Stimulated activated effector memory CD8-positive, alpha-beta T cell treated with anti-CD3 and anti-CD28 coated beads, Interleukin-12 subunit alpha, Interleukin-12 subunit beta, amount 100 ng/mL, for 72 hours (primary cell): ENCODE data around the gene SWAP70.

Source experiments
- ATAC-seq: fragments of 150-1000 bp; cut with Tn5 transposase; 2 replicates; pipeline ENCODE4 v1.10.0; 2021
- DNase-seq, 2 donors: peaks; one replicate each; pipeline ENCODE4 v3.0.0; 2021 to 2022; ENCODE audit warnings: low spot score in 2 of 2
- H3K27ac Mint-ChIP-seq: one replicate; pipeline ENCODE4 v1.8.0; 2022; ENCODE audit warnings: mild to moderate bottlenecking, mixed read lengths
- H3K36me3 Mint-ChIP-seq: one replicate; pipeline ENCODE4 v1.8.0; 2022; ENCODE audit warnings: mild to moderate bottlenecking, mixed read lengths
- H3K4me1 Mint-ChIP-seq: one replicate; pipeline ENCODE4 v1.8.0; 2022; ENCODE audit warnings: mixed read lengths
- H3K4me3 Mint-ChIP-seq: one replicate; pipeline ENCODE4 v1.8.0; 2022; ENCODE audit warnings: mild to moderate bottlenecking, mixed read lengths
- H3K9me3 Mint-ChIP-seq: one replicate; pipeline ENCODE4 v1.8.0; 2022; ENCODE audit warnings: mixed read lengths

The SWAP70 gene

GRCh38 chr11:9718147-9718546 is 54.3 kb downstream of the SWAP70 start:
- H3K27ac Mint-ChIP-seq = no peak overlapping the region
- H3K4me1 Mint-ChIP-seq = peaks cover 15% of the 10 kb centered on the region
- no peak for ATAC-seq
- no peak overlapping the region for H3K4me3 Mint-ChIP-seq
- no peaks in the 10 kb centered on the region for H3K9me3 Mint-ChIP-seq
- DNase-seq = no peak
- peaks cover 11% of the 10 kb centered on the region for H3K36me3 Mint-ChIP-seq

- ATAC-seq = no peak
- no peak for DNase-seq
- Mint-ChIP-seq H3K9me3 (no peaks in the 10 kb centered on the region), H3K27ac (no peak overlapping the region), H3K4me1 (peaks cover 15% of the 10 kb centered on the region), H3K36me3 (peaks cover 11% of the 10 kb centered on the region), H3K4me3 (no peak overlapping the region)
These were observed 55.9 kb downstream of the SWAP70 start for GRCh38 chr11:9719566-9720289.

- Mint-ChIP-seq H3K9me3 (no peaks in the 10 kb centered on the region), H3K4me1 (peaks cover 15% of the 10 kb centered on the region), H3K27ac (no peak overlapping the region), H3K4me3 (no peak overlapping the region), H3K36me3 (peaks cover 11% of the 10 kb centered on the region)
- DNase-seq (no peak), ATAC-seq (peak; percentile 26)
These were observed 56.4 kb downstream of the SWAP70 start for GRCh38 chr11:9720290-9720630.

DNA sequence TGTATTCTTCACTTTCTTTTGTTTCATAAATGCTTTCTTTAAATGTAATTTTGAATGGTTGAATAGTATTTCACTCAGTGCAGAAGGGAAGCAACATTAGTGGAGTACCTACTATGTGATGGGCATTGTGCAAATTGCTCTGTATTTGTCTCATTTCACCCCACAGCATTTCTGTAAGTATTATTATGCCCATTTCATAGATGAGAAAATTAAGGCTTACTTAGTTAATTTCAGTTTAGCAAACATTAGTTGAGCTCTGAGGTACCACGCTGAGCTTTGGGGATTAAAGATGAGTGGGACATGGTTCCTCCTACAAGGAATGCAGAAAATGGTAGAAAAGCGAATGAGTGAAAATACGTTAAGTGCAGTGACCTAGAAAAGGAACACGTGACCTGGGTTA is 58.1 kb downstream of the SWAP70 start:
- no peak overlapping the region for H3K27ac Mint-ChIP-seq
- no peaks in the 10 kb centered on the region for H3K9me3 Mint-ChIP-seq
- peaks cover 1% of the 10 kb centered on the region for H3K4me1 Mint-ChIP-seq
- H3K36me3 Mint-ChIP-seq = peaks cover 4% of the 10 kb centered on the region
- no peak overlapping the region for H3K4me3 Mint-ChIP-seq
- no peak for ATAC-seq
- no peak for DNase-seq

DNA sequence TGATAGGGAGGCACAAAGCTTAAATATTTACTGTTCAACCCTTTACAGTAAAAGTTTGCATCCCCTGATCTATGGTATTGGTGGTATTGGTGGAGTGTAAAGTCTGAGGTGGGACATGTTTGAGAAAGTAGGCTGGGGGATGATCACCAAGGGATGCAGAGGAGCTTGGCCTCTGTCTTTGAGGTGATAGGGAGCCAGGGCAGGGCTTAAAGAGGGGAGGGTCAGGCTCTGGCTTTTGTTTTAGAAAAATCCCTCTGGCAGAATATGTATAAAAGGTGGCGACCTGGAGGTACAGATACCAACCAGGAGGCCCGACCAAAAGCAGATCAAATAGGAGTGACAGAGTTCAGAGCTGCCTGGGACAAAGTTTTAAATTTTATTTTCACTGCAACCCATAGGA is 59.0 kb downstream of the SWAP70 start:
- DNase-seq = no peak
- Mint-ChIP-seq H3K36me3 (peaks cover 4% of the 10 kb centered on the region), H3K4me1 (no peaks in the 10 kb centered on the region), H3K4me3 (no peak overlapping the region), H3K9me3 (no peaks in the 10 kb centered on the region), H3K27ac (peak overlapping the region; percentile 26)
- no peak for ATAC-seq

DNA sequence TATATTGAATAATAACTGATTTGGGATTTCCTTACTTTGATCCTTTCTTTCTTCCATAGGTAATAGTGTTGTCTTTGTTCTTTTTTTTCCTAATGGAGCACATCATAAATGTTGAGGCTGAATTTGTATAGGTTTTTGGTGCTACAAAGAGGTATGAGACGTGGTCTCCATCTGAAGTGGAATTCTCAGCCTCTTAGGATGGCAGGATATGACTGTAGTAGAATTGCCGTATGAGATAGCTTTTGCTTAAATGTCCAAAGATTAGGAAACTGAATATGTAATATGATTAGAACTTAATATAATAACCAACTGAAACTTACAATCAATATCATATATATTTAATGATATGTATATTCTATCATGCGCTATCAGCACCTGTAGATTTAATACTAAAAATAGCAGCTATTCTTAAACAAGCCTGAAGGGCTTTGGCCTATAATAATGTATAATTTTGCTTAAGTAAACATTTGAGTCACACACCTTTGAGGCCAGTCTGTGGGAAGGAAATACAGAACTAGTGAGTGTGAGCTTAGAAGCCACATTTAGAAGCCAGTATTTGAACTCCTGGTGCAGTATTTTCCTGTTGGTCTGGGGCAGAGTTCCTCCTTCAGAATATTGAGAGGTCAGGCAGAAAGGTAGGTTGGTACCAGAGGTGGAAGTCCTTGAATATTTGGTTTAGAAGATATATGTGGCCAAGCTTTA is 62.6 kb downstream of the SWAP70 start:
- DNase-seq (no peak), ATAC-seq (no peak)
- Mint-ChIP-seq H3K9me3 (no peaks in the 10 kb centered on the region), H3K4me3 (no peak overlapping the region), H3K36me3 (no peaks in the 10 kb centered on the region), H3K4me1 (no peaks in the 10 kb centered on the region), H3K27ac (no peak overlapping the region)

DNA sequence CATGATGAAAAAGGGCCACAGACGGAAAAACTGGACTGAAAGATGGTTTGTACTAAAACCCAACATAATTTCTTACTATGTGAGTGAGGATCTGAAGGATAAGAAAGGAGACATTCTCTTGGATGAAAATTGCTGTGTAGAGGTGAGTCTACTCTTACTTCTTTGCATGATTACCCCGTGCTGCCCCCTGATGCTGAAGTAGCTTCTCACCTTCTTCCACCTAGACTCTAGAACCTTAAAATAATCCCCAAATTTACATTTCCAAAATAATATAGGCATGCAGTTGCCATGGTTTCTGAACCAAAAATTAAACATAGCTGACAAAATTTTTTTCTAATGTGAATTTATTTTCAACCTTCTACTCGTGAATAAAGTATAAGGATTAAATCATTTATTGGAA is 64.2 kb downstream of the SWAP70 start:
- no peak for DNase-seq
- Mint-ChIP-seq H3K9me3 (no peaks in the 10 kb centered on the region), H3K4me3 (no peak overlapping the region), H3K36me3 (no peaks in the 10 kb centered on the region), H3K27ac (no peak overlapping the region), H3K4me1 (no peaks in the 10 kb centered on the region)
- no peak for ATAC-seq

GRCh38 chr11:9731256-9731655 is 67.4 kb downstream of the SWAP70 start:
- H3K36me3 Mint-ChIP-seq = peaks cover 6% of the 10 kb centered on the region
- no peak overlapping the region for H3K27ac Mint-ChIP-seq
- no peaks in the 10 kb centered on the region for H3K4me1 Mint-ChIP-seq
- no peak overlapping the region for H3K4me3 Mint-ChIP-seq
- no peaks in the 10 kb centered on the region for H3K9me3 Mint-ChIP-seq
- no peak for ATAC-seq
- DNase-seq = no peak

DNA sequence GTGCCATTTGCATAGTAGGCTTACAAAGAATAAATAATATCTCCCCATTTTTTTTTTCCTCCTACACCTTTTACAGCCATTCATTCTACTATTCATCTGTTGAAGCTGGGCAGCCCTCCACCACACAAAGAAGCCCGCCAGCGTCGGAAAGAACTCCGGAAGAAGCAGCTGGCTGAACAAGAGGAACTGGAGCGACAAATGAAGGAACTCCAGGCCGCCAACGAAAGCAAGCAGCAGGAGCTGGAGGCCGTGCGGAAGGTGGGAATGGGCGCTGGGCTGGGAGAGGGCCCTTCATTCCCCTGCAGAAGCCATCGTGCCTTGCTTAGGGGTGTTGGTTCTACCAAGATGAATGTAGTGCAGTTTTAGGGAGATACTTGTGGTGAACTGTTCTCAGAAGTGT is 68.6 kb downstream of the SWAP70 start:
- H3K27ac Mint-ChIP-seq = no peak overlapping the region
- ATAC-seq (no peak), DNase-seq (no peak)
- peaks cover 6% of the 10 kb centered on the region for H3K9me3 Mint-ChIP-seq
- peaks cover 6% of the 10 kb centered on the region for H3K36me3 Mint-ChIP-seq
- H3K4me1 Mint-ChIP-seq = no peaks in the 10 kb centered on the region
- no peak overlapping the region for H3K4me3 Mint-ChIP-seq

- peaks cover 8% of the 10 kb centered on the region for H3K36me3 Mint-ChIP-seq
- DNase-seq (no peak), ATAC-seq (no peak)
- H3K27ac Mint-ChIP-seq = no peak overlapping the region
- H3K4me3 Mint-ChIP-seq = no peak overlapping the region
- peaks cover 6% of the 10 kb centered on the region for H3K9me3 Mint-ChIP-seq
- H3K4me1 Mint-ChIP-seq = no peaks in the 10 kb centered on the region
These were observed 69.3 kb downstream of the SWAP70 start for GRCh38 chr11:9733212-9733611.

GRCh38 chr11:9735236-9735635 is 71.4 kb downstream of the SWAP70 start:
- no peak overlapping the region for H3K4me3 Mint-ChIP-seq
- H3K36me3 Mint-ChIP-seq = peaks cover 21% of the 10 kb centered on the region
- DNase-seq (no peak), ATAC-seq (no peak)
- H3K9me3 Mint-ChIP-seq = peaks cover 6% of the 10 kb centered on the region
- no peak overlapping the region for H3K27ac Mint-ChIP-seq
- H3K4me1 Mint-ChIP-seq = no peaks in the 10 kb centered on the region

DNA sequence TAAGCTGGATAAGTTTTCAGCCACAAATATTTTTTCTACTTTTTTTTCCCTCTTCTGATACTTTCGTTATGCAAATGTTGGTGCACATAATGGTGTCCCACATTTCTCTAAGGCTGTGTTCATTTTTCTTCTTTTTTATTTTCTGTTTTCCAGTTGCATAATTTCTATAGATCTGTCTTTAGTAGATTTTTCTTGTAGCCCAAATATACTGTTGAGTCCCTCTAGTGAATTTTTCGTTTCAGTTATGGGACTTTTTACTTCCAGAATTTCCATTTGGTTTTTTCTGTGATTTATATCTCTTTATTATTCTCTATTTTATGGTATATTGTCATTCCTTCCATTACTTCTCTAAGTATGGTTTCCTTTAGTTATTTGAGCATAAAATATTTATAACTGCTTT is 72.0 kb downstream of the SWAP70 start:
- Mint-ChIP-seq H3K36me3 (peaks cover 24% of the 10 kb centered on the region), H3K4me3 (no peak overlapping the region)

DNA sequence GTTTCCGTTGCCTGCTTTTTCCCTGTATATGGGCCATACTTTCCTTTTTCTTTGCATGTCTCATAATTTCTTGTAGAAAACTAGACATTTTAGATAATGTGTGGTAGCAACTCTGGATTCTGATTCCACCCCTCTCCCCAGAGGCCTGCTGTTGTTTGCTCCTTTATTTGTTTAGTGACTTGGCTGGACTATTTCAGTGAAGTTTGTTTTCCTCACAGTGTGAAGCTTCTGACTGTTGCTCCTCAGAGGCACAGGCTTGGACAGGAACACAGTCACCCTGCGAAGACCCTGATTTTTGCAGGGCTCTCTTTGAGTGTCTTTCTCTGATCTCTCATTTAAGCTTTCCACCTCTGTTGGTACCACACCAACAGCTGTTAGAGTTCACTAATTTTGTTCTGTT is 72.5 kb downstream of the SWAP70 start:
- H3K27ac Mint-ChIP-seq = no peak overlapping the region
- ATAC-seq (no peak), DNase-seq (no peak)
- H3K4me1 Mint-ChIP-seq = no peaks in the 10 kb centered on the region
- peaks cover 6% of the 10 kb centered on the region for H3K9me3 Mint-ChIP-seq
- H3K36me3 Mint-ChIP-seq = peaks cover 26% of the 10 kb centered on the region
- H3K4me3 Mint-ChIP-seq = no peak overlapping the region

More for the DNA sequence above, 72.0 kb downstream of the SWAP70 start:
- Mint-ChIP-seq H3K9me3 (peaks cover 6% of the 10 kb centered on the region), H3K27ac (no peak overlapping the region), H3K4me1 (no peaks in the 10 kb centered on the region)
- no peak for ATAC-seq
- no peak for DNase-seq

DNA sequence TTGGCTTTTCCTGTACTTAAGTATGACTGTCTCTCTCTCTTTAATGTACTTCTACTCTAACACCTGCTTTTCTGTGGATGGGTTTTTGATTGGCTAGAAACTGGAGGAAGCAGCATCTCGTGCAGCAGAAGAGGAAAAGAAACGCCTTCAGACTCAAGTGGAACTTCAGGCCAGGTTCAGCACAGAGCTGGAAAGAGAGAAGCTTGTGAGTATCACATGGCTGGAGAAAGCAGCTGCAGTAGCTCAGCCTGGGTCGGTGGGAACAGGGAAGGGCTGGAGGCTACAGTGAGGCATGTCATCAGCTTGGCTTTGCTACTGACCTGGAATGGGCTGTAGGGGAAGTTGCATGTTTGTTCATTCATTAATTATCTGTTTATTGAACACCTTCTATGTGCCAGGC is 74.2 kb downstream of the SWAP70 start:
- DNase-seq (no peak), ATAC-seq (no peak)
- Mint-ChIP-seq H3K27ac (no peak overlapping the region), H3K9me3 (peaks cover 6% of the 10 kb centered on the region), H3K4me1 (no peaks in the 10 kb centered on the region), H3K4me3 (no peak overlapping the region), H3K36me3 (peaks cover 31% of the 10 kb centered on the region)

GRCh38 chr11:9738707-9739106 is 74.8 kb downstream of the SWAP70 start:
- ATAC-seq (no peak), DNase-seq (no peak)
- peaks cover 6% of the 10 kb centered on the region for H3K9me3 Mint-ChIP-seq
- no peaks in the 10 kb centered on the region for H3K4me1 Mint-ChIP-seq
- H3K4me3 Mint-ChIP-seq = no peak overlapping the region
- H3K27ac Mint-ChIP-seq = peak overlapping the region; percentile 11
- peaks cover 31% of the 10 kb centered on the region for H3K36me3 Mint-ChIP-seq

DNA sequence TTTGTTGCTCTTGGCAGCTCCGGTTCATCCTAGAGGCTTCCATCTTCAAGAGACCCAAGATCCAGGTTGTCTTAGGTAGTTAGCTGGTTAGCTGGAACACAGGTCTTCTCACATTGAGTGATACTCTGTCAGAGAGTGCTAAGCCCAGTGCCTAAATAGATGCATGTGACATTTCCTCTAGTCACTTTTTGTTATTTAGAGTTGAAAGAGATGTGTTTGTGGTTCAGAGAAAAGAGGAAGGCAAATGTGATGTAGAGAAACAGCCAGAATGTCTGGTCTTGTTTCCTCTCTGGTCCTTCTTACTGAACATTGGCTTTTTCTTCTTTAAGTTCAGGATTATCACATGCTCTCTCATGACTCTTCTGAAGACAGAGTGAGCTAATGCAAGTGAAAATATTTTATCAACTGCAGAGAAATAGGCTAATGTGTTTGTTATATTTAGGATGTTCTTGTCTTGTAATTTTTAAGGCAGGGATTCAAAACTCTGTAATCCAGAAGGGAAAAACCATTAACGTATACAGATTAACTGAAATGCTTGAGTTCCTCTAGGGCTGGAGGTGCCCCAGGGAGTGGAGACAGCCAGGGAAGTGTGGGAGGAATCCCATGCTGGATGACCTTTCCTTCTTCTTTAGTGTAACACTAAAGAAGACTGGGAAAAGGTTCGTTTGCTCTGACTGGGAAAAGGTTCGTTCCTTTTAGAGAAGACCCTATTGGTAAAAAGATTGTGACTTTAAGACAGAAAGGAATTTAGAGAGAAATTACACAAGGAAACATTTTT is 75.4 kb downstream of the SWAP70 start:
- peaks cover 6% of the 10 kb centered on the region for H3K9me3 Mint-ChIP-seq
- ATAC-seq = no peak
- no peak overlapping the region for H3K4me3 Mint-ChIP-seq
- DNase-seq = no peak
- H3K27ac Mint-ChIP-seq = peak overlapping the region; percentile 11
- H3K36me3 Mint-ChIP-seq = peaks cover 31% of the 10 kb centered on the region
- no peaks in the 10 kb centered on the region for H3K4me1 Mint-ChIP-seq
